Measurements from ENCODE around the gene CAD.

GRCh38 chr2:27211241-27211942 is 5.8 kb upstream of the CAD start:
- TF ChIP-seq CTCF (IDR thresholded peaks at IDR 0.05) (no peak), POLR2A (IDR thresholded peaks at IDR 0.05) (no peak)

All from lower leg skin (tissue), 3 donors.